B cell (primary cell): Measurements from ENCODE around the gene HNRNPU. TPM values are rescaled to one million over a fixed set of nuclear protein-coding genes. Genes with fewer than 3 reads are reported as not detected.

Source experiments
- ATAC-seq: fragments of 200-7000 bp; cut with Tn5 transposase; one replicate; pipeline ENCODE4 v1.10.0; 2021; ENCODE audit warnings: low read depth, mild to moderate bottlenecking, moderate number of reproducible peaks, moderate library complexity
- CTCF ChIA-PET: fragments of 350-600 bp; sonication (Branson Sonifier 250); formaldehyde crosslinking; loops from one replicate; lab custom pipeline; 2021; ENCODE audit warnings: antibody characterized with exemption, inconsistent platforms; lab: Charles Lee
- POLR2A ChIA-PET: fragments of 350-600 bp; sonication (Branson Sonifier 250); formaldehyde crosslinking; loops from one replicate; lab custom pipeline; 2021; ENCODE audit warnings: antibody characterized with exemption; lab: Charles Lee
- DNase-seq: peaks from one replicate; pipeline ENCODE4 v3.0.0; 2013
- H2AFZ ChIP-seq: 2 replicates; pipeline ENCODE4 v1.6.1; 2012; ENCODE audit warnings: mild to moderate bottlenecking, low read depth, low read length; ENCODE audit not compliant: insufficient read depth, poor library complexity, severe bottlenecking
- H3K27ac ChIP-seq, 2 donors: 1 replicate in 1 of 2; 2 replicates in 1 of 2; pipeline ENCODE4 v1.5.1; 2012 to 2013; ENCODE audit warnings: low read length in 2 of 2, mild to moderate bottlenecking in 2 of 2, moderate library complexity in 1 of 2
- H3K27me3 ChIP-seq, 4 experiments: fragments of 200-600 bp in 1 of 4; sonication (generic) in 1 of 4; replicated peaks in 1 of 4; 1 replicate in 2 of 4; 2 replicates in 2 of 4; pipeline versions ENCODE4 v1.6.1 to v1.7.0; 2013 to 2016; ENCODE audit warnings: low read length in 3 of 4, mild to moderate bottlenecking in 2 of 4, mixed read lengths in 1 of 4, moderate library complexity in 1 of 4; ENCODE audit not compliant: insufficient read depth in 4 of 4, control insufficient read depth in 3 of 4; ENCODE audit errors: control extremely low read depth in 1 of 4
- H3K36me3 ChIP-seq, 2 experiments: replicated peaks in 1 of 2; 1 replicate in 1 of 2; 2 replicates in 1 of 2; pipeline versions ENCODE4 v1.6.1 to v1.7.1; 2013; ENCODE audit warnings: low read length in 1 of 2; ENCODE audit not compliant: insufficient read depth in 2 of 2, control insufficient read depth in 1 of 2; ENCODE audit errors: control extremely low read depth in 1 of 2, extremely low read depth in 1 of 2
- H3K4me1 ChIP-seq, 2 donors: fragments of 200-600 bp in 1 of 2; sonication (generic) in 1 of 2; 1 replicate in 1 of 2; 2 replicates in 1 of 2; pipeline versions ENCODE4 v1.5.1 to v1.6.1; 2013 to 2017; ENCODE audit warnings: low read length in 2 of 2; ENCODE audit not compliant: control insufficient read depth in 2 of 2, insufficient read depth in 2 of 2
- H3K4me2 ChIP-seq: replicated peaks from 2 replicates; pipeline ENCODE3; 2012; ENCODE audit warnings: mild to moderate bottlenecking, low read depth, low read length; ENCODE audit not compliant: poor library complexity, severe bottlenecking
- H3K4me3 ChIP-seq, 5 experiments: fragments of 200-600 bp in 1 of 5; sonication (generic) in 1 of 5; 1 replicate in 3 of 5; 2 replicates in 2 of 5; pipeline versions ENCODE4 v1.5.1 to v1.7.0; 2011 to 2016; ENCODE audit warnings: low read length in 4 of 5, mild to moderate bottlenecking in 4 of 5, low read depth in 2 of 5, control low read depth in 1 of 5, moderate library complexity in 1 of 5; ENCODE audit not compliant: insufficient read depth in 1 of 5; ENCODE audit errors: control extremely low read depth in 1 of 5, extremely low read depth in 1 of 5
- H3K79me2 ChIP-seq: fragments of 200-600 bp; sonication (generic); one replicate; pipeline ENCODE4 v1.6.0; 2016; ENCODE audit warnings: low read length; ENCODE audit not compliant: control insufficient read depth, insufficient read depth
- H3K9ac ChIP-seq: fragments of 200-600 bp; sonication (generic); 2 replicates; pipeline ENCODE4 v1.6.1; 2017; ENCODE audit warnings: mild to moderate bottlenecking, low read length, moderate library complexity
- H3K9me3 ChIP-seq, 3 donors: one replicate each; pipeline versions ENCODE4 v1.6.1 to v1.7.1; 2013; ENCODE audit warnings: low read length in 2 of 3; ENCODE audit not compliant: control insufficient read depth in 2 of 3, insufficient read depth in 1 of 3; ENCODE audit errors: control extremely low read depth in 1 of 3
- H4K20me1 ChIP-seq: 2 replicates; pipeline ENCODE4 v1.6.0; 2012; ENCODE audit warnings: mild to moderate bottlenecking, low read length; ENCODE audit not compliant: insufficient read depth, control insufficient read depth, poor library complexity, severe bottlenecking
- H3K27ac Mint-ChIP-seq: one replicate; pipeline ENCODE4 v1.8.0; 2021; ENCODE audit warnings: mixed read lengths
- H3K27me3 Mint-ChIP-seq: one replicate; pipeline ENCODE4 v1.8.0; 2021; ENCODE audit warnings: mixed read lengths
- H3K4me1 Mint-ChIP-seq: one replicate; pipeline ENCODE4 v1.8.0; 2021; ENCODE audit warnings: mixed read lengths
- H3K4me3 Mint-ChIP-seq: one replicate; pipeline ENCODE4 v1.8.0; 2021; ENCODE audit warnings: mixed read lengths
- H3K9me3 Mint-ChIP-seq: one replicate; pipeline ENCODE4 v1.8.0; 2022; ENCODE audit warnings: mixed read lengths; ENCODE audit not compliant: insufficient read depth
- CTCF ChIP-seq: fragments of 200-600 bp; IDR thresholded peaks from one replicate; pipeline ENCODE4 v1.8.0; 2022; ENCODE audit warnings: antibody characterized with exemption, mild to moderate bottlenecking
- EZH2 ChIP-seq: IDR thresholded peaks from 2 replicates; pipeline ENCODE4 v1.6.1; 2012; ENCODE audit warnings: borderline replicate concordance, low read depth, mild to moderate bottlenecking, moderate library complexity, low read length; ENCODE audit not compliant: insufficient read depth, poor library complexity, severe bottlenecking
- WGBS: methylation state at CpG from one replicate; pipeline ENCODE4 v1.1.5; 2013; ENCODE audit warnings: missing lambda C conversion rate; ENCODE audit not compliant: insufficient coverage; 5-methylcytosine and 5-hydroxymethylcytosine counted together
- intact Hi-C: fragments of 100-400 bp; cut with micrococcal nuclease; formaldehyde crosslinking; loops from one replicate; pipeline ENCODE4 v1.10.0; 2022
- polyA plus RNA-seq: library from polyadenylated mRNA; depleted of rRNA; stranded (reverse); fragments of >200 nt; gene quantifications from 2 replicates; pipeline ENCODE4 v1.2.3, GENCODE V29; 2012
- total RNA-seq, 2 donors: library from RNA; stranded (reverse); fragments of 120-200 nt in 1 of 2; gene quantifications; 1 replicate in 1 of 2; 2 replicates in 1 of 2; pipeline versions ENCODE4 v1.2.3 to v1.2.4, GENCODE V29; 2013 to 2022

Gene HNRNPU
- total and polyA plus RNA-seq, 2 donors (not counting 1 experiment from before 2014, with no cell fraction given): 95.2 to 406 TPM

DNA sequence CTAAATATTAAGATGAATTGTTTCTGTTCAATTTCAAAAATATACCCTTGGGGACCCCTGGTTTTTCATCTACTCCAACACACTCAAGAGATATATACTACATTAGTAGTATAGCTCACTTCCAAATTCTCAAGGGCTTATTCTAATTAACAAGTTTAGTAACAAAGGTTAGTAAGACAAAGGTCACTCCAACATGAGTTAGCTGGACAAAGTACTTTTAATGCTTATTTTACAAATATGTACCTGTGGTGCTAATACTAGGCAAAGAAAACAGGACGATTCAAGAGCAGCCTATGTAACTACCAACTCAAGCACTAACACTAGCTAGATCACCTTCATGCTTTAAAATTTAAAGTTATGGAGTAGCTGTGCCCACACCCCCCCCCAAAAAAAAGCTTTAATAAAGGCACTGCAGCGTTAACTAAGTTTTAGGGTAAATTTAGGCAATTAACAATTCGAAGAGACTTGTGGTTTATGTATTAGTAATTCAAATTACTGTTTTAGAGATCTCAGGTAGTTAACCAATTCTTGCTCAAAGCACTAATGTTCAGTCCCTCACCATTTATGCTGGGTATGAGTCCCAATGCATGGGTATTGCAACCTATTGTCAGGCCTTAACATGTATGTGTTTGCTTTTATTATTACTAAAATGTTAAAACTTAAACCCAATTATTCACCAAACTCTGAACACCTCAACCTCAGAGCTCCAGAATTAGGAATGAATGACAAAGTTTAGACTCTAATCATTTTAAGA, 14.1 kb downstream of the HNRNPU start:
- Histone ChIP-seq H3K9me3 (no peaks in the 10 kb centered on the region), H3K27ac (peak overlapping the region in 1 of 2 donors; percentile 9), H3K4me2 (no peak overlapping the region), H4K20me1 (peaks cover 6% of the 10 kb centered on the region), H3K36me3 (peaks cover 21 to 68% of the 10 kb centered on the region in 2 experiments), H2AFZ (no peak overlapping the region), H3K27me3 (no peaks in the 10 kb centered on the region), H3K4me3 (no peak overlapping the region), H3K9ac (no peak overlapping the region), H3K4me1 (peaks cover 10 to 21% of the 10 kb centered on the region in 2 donors), H3K79me2 (peaks cover 55% of the 10 kb centered on the region)
- H3K27me3 Mint-ChIP-seq: no peaks in the 10 kb centered on the region
- POLR2A ChIA-PET: interaction anchor here (0.9 kb wide), 1 partner anchor 15 kb away, joined by 3 read pairs; the partner anchor contains the start of gene COX20
- peaks cover 22% of the 10 kb centered on the region for H3K4me1 Mint-ChIP-seq
- no peak for ATAC-seq
- H3K4me3 Mint-ChIP-seq: no peak overlapping the region
- H3K9me3 Mint-ChIP-seq: no peaks in the 10 kb centered on the region
- no CpG with 5 or more reads among the region's 3 CpGs for WGBS
- intact Hi-C loops: no loop called here
- H3K27ac Mint-ChIP-seq: no peak overlapping the region
- DNase-seq: no peak
- TF ChIP-seq CTCF (no peak), EZH2 (no peak)
- CTCF ChIA-PET: interaction anchor here (0.7 to 1.9 kb wide), 9 partner anchors 11 to 527 kb away, joined by 3 to 9 read pairs (median 3); partner anchors contain the start of genes COX20 and HNRNPU
